NCI-H82 treated with DMSO at 0.1 percent for 48 hours (cell line): ENCODE data around the gene P2RX2.

Experiments used
- DNase-seq: peaks from one replicate; lab custom pipeline; 2025; ENCODE audit not compliant: unreplicated experiment; lab: John Stamatoyannopoulos, UW

Gene P2RX2

GRCh38 chr12:132660052-132660451 is 41.5 kb downstream of the P2RX2 start:
- no peak for DNase-seq

- no peak for DNase-seq
These were observed 42.4 kb downstream of the P2RX2 start for GRCh38 chr12:132660996-132661395.

- DNase-seq = no peak
These were observed 43.4 kb downstream of the P2RX2 start for GRCh38 chr12:132661972-132662371.

DNA sequence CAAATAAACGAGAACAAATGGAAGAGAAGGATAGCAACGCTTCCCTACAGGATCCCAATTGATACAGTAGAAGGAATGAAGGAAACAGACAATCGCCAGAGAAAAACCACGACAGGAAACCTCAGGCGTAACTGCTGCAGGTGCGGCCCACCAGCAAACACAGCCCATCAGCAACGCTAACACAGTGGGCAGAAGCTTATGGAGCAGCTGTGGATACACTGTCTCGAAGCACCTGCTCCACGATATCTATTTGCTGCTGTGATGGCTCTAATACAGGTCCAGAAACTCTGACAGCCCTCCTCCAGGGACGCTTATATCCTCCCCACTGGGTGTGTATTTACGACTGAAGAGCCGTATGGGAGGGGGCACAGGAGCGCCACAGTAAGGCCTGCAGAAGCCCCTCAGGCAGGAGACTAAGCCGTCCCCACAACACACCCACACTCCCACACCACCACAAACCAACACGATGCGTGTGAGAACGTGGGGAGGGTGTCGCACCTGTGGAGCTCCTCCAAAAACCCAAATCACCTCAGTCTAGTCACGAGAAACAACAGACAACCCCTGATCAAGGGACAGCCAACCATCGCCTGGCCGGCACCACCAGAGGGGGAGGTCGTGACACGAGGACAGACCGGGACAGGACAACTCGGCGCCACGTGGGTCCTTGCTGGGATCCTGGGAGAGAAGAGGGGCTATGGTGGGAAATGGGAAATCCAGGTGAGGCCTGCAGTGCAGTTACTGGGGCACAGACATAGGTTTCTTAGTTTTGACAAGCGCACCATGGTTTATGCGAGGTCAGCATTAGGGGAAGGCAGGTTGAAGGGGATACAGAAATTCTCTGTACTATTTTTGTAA is 44.6 kb downstream of the P2RX2 start:
- DNase-seq = no peak

DNA sequence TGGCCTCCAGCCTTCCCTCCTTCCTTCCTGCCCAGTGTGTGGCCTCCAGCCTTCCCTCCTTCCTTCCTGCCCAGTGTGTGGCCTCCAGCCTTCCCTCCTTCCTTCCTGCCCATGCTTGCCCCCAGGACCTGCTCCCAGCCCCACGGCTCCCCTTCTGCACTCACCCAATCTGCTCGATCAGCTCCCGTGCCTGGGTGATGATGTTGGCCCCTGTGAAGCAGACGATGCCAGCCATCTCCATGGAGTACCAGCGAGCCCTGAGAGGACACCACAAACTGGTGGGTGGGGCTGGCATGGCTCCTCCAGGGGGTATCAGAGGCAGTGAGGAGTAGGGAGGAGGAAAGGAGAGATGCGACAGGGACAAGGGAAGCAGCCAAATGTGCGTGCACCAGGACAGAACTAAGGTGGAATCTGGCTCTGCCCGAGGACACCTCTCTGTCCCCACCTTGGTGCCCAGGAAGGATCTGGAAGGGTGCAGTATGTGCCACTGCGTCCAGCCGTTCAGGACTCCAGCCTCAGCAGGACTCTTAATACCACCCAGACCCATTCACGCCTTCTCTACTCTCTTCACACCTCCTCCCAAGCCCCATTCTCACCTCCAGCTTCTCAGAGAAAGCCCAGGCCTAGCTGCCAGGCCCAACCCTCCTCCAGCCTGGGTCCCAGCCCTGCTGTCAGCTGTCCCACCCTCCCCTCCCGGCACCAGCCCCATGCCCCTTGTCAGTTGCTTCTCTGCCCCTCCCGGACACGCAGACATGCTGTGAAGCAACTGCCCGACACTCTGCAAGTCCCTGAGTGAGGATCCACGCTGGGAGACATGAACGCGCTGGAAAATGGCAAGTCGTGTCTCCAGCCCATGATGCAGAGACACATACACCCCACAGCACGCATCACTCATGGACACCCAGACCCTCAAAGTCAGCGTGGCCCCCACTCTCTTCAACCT is 45.9 kb downstream of the P2RX2 start:
- no peak for DNase-seq

DNA sequence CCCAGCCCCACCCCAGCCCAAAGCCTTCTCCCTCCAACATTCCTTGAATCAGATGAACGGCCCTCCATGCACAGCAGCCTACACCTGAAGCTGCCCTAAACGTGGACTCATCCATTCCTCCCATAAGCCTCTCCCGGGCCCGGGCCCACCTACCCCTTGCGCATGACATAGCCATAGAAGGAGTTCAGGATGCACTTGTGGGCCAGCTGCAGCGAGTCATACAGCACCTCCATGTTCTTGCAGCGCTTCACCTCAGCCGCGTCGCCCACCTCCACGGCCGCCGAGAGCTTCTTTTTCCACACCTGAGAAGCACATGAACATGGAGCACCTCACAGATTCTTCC is 46.5 kb downstream of the P2RX2 start:
- DNase-seq = no peak

GRCh38 chr12:132665794-132666193 is 47.2 kb downstream of the P2RX2 start:
- no peak for DNase-seq

GRCh38 chr12:132668191-132669088 is 49.9 kb downstream of the P2RX2 start:
- DNase-seq = no peak

GRCh38 chr12:132669166-132669879 is 50.7 kb downstream of the P2RX2 start:
- no peak for DNase-seq
